Omental fat pad (tissue), 4 donors: ENCODE data around the gene GRB7. TPM values are rescaled to one million over a fixed set of nuclear protein-coding genes. Genes with fewer than 3 reads are reported as not detected.

Source experiments
- ATAC-seq: fragments of 150-250 bp; one replicate; pipeline ENCODE4 v1.9.1; 2016; ENCODE audit warnings: mild to moderate bottlenecking, moderate library complexity; ENCODE audit not compliant: low FRiP score
- DNase-seq: peaks from one replicate; pipeline ENCODE4 v3.0.0-alpha.2; 2019; ENCODE audit warnings: low spot score
- CTCF ChIP-seq, 3 donors: fragments of 450-650 bp; IDR thresholded peaks; one replicate each; pipeline ENCODE4 v1.5.1; 2016 to 2017; ENCODE audit warnings: antibody characterized with exemption in 3 of 3, mild to moderate bottlenecking in 3 of 3, moderate library complexity in 2 of 3
- total RNA-seq, 4 donors: library from RNA; depleted of rRNA; stranded (reverse); fragments of >200 nt; gene quantifications; one replicate each; pipeline ENCODE4 v1.1.0, GENCODE V29; 2016

The GRB7 gene
- total RNA-seq, 4 donors from 2014 or later: 13.0 to 19.3 (median 14.0) TPM; not detected in 1

- ATAC-seq: no peak
- no peak for TF ChIP-seq CTCF (IDR thresholded peaks at IDR 0.05)
- no peak for DNase-seq
These were observed 25.9 kb upstream of the GRB7 start for GRCh38 chr17:39711851-39712250.

GRCh38 chr17:39714234-39714633 is 23.5 kb upstream of the GRB7 start:
- no peak for DNase-seq
- no peak for TF ChIP-seq CTCF (IDR thresholded peaks at IDR 0.05)

GRCh38 chr17:39715375-39716072 is 22.2 kb upstream of the GRB7 start:
- DNase-seq: no peak
- no peak for TF ChIP-seq CTCF (IDR thresholded peaks at IDR 0.05)
- ATAC-seq: no peak

More at GRCh38 chr17:39714234-39714633, 23.5 kb upstream of the GRB7 start:
- no peak for ATAC-seq

GRCh38 chr17:39716073-39716818 is 21.5 kb upstream of the GRB7 start:
- TF ChIP-seq CTCF (IDR thresholded peaks at IDR 0.05): no peak

GRCh38 chr17:39716879-39717536 is 20.7 kb upstream of the GRB7 start:
- TF ChIP-seq CTCF (IDR thresholded peaks at IDR 0.05): no peak
- ATAC-seq: peak; percentile 63
- no peak for DNase-seq

More at GRCh38 chr17:39716073-39716818, 21.5 kb upstream of the GRB7 start:
- ATAC-seq: no peak
- no peak for DNase-seq

GRCh38 chr17:39717660-39718059 is 20.1 kb upstream of the GRB7 start:
- DNase-seq: no peak
- ATAC-seq: no peak
- no peak for TF ChIP-seq CTCF (IDR thresholded peaks at IDR 0.05)
